Stimulated activated CD4-positive, alpha-beta T cell treated with anti-CD3 and anti-CD28 coated beads, Interleukin-12 subunit alpha, Interleukin-12 subunit beta, amount 100 ng/mL, for 4 hours (primary cell): ENCODE data around the gene FSTL4.
"Not testable (repeated sequence)": the region's sequence is repeated elsewhere in the genome, so short reads cannot be mapped to it uniquely, and the experiment has no call there.

Source experiments
- DNase-seq: peaks from one replicate; pipeline ENCODE4 v3.0.0-alpha.2; 2020

Gene FSTL4

DNA sequence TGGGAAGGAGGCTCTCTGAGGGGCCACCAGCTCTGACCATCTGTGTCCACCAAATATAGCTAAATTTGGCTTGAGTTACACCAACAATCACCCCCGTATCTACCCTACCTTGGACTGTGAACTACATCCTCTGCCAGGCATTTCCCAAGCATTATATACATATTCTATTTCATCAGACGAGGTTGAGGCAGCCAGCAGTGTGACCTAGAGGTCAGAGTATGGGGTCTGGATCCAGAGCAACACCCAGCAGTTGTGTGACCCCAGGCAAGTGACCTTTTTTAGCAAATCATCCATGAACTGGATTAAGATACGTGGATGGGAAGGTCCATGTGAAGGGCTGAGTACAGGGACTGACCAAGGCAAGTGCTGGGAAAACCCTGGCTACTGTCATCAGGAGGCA is 379.9 kb downstream of the FSTL4 start:
- no peak for DNase-seq

DNA sequence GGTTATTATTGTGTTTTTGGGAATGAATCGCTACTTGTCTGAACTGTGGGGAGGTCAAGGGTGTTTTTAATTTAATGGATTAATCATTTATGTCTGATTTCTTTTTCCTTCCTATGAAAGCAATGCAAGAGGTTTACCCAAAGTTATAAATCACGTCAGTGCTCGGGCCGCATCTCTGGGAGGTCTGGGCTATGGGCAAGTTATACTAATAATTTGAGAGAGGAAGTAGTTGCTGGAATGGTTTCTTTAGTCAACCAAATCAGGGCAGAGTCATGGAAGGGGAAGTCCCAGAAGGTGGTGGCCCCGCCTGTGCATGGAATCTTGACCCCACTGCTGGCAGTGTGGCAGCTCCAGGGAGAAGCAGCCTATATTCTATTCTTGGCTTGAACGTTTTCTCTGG is 380.3 kb downstream of the FSTL4 start:
- no peak for DNase-seq

DNA sequence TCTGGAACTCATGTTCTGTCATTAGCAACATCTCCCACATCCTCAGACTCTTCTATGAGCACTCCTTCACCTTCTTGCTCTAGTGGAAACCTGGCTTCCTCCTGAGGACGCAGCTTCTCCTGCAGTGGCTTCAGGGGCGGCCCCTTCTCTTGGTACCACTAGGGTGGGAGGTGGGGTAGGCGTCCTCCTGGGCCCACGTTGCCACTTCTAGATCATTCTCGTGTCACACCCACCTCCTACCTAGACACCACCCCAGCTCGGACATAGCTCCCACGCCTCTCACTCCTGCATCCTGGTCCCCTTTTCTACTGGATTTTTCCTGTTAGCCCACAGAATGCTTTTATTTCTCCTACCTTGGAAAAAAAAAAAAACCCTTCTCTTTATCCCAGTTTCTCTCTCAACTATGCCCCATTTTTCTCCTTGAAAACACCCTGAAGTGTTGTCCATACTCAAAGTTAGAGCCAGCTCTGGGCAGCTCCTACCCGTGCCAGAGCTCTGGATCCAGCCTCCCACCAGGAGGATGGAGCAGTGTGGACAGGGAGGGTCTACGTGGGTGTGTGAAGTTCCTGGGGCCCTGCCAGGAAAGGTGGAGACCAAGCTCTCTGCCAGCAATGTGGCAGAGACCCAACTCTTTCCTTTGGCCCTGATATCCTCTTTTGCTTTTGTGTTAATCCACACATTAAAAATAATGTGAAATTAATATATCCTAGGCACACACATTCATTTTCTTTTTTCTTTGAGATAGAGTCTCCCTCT is 381.3 kb downstream of the FSTL4 start:
- no peak for DNase-seq

DNA sequence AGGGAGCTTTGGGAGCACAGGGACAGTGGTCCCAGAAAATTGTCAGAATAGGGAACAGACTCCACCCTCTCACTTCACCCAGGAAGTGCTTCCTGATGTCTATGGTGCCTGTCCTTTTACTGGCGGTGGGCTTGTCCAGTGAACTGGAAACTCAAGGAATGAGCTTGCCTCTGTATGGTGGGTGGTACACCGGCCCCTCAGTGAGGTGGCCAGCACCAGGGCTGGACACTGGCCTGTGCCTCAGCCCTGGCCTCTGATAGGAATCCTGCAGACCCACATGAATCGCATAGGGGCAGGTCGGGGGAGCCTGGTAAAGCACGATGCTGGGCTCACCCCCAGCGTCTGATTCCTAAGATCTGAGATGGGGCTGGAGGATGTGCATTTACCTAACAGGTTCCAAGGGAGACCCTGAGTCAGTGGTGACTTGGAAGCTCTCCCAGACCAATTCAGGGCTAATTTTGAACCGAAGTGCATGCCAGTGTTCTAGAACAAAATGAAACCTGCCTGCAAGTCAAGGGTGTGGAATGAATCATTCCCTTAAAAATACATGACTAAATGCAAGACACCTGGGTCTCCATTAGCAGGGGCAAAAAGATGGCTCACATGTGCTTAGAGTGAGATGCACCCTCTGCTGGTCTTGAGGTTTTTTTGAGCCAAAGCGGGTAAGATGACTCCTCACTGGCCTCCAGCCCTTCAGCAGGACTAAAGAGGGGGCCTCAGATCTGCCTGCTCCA is 382.2 kb downstream of the FSTL4 start:
- no peak for DNase-seq

DNA sequence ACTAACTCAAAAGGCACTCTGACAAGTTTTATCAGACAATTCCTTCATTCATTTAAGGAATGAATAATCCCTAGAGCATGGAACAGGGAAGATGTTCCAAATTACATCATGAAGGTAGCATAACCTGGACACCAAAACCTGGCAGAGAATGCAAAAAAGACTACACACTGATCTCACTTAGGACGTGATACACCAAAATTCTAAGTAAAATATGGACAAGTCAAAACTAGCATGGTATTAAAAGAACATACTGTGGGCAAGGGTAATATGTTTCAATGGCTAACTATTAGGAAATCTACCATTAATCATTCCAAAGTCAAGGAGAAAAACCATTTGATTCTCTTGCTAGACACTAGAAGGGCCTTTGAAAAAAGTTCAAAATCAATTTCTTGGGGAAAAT is 384.0 kb downstream of the FSTL4 start:
- no peak for DNase-seq

DNA sequence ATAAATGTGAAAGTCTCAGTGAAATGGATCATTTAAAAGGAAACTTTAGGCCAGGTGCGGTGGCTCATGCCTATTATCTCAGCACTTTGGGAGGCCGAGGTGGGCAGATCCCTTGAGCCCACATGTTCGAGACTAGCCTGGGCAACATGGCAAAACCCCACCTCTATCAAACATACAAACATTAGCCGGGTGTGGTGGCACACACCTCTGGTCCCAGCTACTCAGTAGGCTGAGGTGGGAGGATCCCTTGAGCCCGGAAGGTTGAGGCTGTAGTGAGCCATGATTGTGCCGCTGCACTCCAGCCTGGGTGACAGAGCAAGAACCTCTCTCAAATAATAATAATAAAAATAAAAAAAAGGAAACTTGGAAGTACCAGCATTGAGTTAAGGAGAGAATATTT is 384.4 kb downstream of the FSTL4 start:
- DNase-seq = no peak

DNA sequence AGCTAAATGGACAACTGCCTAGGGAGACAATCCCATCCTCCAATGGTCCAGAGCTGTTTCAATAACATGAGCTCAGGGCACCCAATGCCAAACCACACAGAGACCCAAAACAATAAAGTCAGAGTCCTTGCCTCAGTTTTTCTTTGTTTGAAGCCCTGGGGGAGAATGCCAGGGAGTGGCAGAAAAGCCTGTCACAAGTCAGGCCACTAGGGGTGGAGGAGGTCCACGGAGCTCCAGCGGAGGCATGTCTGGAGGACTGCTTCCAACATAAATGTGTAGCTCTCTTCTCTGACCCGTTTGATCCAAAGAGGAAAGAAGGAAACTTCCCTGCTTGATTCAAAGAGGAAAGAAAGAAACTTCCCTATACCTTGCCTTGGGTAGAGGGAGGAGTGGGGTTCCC is 385.3 kb downstream of the FSTL4 start:
- DNase-seq = no peak

DNA sequence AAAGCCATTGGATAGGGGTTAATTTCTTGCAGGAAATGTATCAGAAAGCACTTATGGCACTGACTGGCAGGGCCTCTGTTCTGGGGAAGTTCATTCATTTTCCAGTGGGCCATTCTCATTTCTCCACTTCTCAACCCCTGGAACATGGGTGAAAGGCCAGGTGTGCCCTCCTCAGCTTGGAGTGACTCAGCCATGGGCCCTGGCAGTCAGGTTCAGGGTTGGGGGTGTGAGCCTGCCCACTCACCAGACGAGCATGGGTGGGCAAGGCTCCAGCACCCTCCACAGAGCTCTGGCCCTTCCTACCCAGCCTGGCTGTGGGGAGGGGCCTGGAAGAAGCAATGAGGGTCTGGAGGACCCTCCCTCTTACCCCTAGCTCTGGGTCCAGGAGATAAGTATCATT is 386.2 kb downstream of the FSTL4 start:
- DNase-seq = no peak

DNA sequence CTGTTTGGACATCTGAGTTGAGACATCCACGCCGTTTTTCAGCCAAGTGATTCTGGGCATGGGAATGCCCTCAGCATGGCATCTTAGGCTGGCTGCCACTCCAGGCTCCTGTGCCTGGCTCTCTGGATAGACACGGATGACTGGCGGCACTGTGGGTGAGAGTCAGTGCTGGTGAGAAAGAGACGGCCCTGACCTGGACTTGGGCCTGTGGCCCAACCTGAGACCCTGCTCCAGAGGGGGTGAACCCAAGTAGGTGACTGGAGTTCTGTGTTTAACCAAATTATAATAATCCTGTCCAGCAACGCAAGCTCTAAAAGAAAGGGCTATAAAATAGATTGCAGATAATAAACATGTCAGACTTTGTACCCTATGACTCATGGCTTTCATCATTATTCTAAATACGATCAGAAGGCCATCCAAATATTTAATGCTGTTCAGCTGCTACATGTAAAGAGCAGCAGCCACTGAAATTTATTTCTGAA is 386.6 kb downstream of the FSTL4 start:
- DNase-seq = no peak

DNA sequence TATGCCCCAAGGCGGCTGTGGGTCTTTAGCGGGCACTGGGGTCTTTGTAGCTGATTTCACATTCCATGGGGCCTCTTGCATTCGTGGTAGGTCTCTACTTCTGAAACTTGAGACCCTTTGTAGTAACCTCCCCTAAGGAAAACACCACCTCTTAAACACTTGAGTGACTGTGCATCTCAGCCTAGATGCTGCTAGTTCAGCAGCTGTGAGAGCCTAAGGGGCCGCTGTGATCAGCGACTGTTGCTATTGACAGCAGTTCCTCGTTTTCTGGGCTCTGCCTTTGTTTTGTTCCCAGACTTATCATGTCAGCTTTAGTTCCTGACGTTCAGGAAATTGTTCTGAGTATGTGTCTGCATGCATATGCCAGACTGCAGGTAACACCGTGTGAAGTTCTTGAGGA is 389.4 kb downstream of the FSTL4 start:
- no peak for DNase-seq

DNA sequence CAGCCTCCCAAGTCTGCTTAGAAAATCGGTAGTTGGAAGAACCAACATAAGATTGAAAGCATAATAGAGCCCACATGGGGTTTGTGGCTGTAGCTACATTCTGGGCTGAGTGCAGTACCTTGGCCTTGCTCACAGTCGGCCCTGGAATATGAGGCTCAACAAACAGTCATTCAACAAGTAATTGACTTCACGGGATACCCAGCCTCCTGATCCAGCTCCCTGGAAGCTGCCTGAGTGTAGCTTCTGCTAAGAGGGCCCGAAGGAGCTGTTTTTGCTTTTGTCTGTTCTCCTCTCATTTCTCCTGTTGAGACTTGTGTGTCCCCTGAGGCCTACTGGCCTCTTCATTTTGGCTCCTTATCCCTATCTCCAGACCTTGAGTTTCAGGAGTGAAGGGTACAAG is 389.8 kb downstream of the FSTL4 start:
- no peak for DNase-seq

DNA sequence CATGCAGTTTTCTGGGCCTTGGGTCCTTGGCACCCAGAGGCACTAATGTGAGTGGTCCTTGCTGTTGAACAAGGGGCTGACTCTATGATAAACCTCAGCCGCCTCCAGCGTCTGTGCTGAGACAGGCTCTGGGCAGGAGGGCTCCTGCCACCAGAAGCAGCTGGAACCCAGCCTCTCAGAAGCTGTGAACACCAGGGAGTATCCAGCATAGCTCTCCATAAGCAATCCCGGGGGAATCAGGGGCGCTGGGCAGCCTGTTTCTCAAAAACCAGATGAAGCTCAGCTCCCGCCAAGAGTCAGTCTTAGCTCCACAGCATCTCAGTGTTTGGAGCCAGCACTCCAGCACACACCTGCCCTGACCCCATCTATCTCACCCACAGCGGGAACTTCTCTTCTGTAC is 390.3 kb downstream of the FSTL4 start:
- DNase-seq = no peak

DNA sequence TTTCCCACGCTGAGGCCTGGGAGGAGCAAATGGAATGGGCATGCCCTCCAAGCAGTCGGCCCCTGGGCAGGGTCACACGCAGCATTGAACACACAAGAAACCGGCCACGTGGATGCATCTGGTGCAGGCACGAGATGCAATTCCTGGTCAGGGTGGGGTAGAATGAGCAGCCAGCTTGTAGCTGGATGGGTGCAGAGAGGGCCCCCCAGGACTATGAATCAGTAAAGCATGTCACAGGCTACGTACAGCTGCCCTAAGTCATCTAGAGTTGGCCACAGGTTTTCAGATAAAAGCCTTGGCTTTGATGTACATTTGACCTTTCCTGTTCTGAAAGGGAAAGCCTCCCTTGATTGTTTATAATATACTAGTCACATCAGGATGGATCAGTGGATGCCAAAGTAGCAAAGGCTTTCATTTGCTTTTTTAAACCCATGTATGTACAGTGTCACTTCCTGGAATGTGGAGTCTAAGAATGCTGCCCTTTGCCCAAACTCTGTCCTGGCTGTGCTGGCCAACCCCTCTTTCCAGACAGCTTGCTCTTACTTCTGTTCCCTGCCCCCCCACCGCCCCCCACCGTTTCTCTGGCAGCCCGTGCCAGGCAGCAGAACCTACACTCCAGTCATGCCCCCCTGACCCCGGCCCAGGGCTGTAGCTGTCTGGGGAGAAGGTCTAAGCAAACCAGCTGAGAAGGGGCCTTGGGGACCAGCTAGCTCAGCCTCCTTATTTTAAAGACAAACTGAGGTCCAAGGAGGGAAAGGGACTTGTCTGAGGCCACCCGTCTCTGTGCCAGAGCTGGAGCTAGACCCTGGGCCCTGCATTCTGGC is 391.3 kb downstream of the FSTL4 start:
- no peak for DNase-seq

DNA sequence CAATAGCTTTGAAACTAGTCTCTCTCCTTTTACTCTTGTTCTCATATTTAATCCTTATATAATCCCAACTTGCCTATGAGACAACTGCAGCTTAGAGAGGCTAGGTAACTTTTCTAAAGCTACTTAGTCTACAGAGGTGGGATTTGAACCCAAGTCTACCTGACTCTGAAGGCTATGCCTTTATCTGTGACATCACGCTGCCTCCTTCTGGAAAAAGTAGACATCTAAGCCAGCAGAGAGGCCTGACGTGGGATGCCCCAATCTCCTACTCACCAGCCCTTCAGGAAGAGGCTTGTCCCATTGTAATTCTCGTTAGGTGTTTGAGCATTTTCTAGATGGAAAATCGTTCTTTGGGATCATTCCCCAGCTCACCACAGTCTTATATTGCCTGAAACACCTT is 393.0 kb downstream of the FSTL4 start:
- DNase-seq = no peak

DNA sequence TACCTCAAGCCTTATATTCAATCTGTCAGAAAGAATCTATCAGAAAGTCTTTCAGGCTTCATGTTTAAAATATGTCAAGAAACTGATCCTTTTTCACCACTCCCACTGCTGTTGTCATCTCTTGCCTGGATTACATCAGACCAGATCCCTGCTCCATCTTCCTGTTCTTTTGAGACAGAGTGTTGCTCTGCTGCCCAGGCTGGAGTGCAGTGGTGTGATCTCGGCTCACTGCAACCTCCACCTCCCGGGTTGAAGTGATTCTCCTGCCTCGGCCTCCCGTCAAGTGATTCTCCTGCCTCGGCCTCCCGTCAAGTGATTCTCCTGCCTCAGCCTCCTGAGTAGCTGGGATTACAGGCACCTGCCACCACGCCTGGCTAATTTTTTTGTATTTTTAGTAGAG is 396.2 kb downstream of the FSTL4 start:
- DNase-seq = not testable (repeated sequence)

DNA sequence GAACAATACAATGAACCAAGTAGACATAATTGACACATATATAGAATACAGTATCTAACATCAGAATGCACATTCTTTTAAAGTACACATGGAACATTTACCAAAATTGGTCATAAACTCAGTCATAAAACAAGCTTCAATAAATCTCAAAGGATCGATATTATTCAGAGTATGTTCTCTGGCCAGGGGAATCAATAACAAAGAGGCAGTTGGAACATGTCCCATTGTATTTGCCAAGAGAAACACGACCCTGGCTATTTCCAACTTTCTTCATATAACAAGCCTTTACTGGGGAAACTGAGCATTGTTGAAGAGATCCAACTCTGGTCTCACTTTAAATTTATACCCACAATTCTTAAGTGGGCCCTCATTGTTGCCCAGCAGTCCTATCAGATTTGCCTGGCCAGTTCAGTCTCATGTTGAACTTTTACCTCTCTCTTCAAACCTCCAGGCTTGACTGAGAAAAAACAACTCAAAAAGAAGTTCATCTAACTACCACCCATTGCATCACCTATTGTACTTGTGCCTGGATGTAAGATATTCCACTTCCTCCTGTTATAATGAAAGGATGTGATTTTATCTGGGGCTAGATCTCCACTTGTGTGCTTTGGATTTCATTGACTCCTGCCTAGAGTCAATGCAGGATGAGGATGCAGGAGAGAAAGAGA is 398.1 kb downstream of the FSTL4 start:
- no peak for DNase-seq

DNA sequence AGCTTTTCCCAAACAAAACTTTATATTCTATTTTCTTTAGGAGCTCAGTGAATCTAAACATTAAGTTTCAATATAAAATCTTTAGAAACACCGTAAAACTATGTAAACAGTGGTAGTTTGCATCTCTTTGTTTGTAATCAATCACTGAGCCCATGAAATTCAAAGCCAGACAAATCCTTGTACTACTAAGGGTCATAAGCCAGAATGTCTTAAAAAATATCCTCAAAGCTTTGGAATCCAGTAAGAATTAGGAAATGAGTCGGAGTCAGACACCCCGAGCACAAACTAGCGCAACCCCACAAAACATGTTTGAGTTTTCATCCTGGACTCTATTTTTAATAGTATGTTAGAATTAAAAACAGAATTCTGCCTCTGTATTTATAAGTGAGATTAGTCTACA is 406.7 kb downstream of the FSTL4 start:
- DNase-seq = no peak

DNA sequence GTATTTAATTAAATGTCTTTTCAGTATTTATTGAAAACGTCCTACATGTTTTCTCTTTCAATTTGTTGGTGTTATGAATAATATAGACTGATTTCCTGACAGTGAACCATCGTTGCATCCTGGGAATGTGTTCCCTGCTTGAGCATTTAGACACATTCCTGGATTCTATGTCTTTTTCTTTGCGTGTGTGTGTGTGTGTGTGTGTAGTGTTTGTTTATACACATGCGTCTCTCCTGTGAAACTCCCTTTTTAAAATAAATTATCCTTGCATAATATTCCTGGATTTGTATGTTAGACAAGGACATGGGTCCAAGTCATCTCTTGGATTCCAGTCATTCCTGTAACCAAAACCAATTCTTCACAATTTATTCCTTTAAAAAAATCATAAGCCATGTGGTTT is 407.1 kb downstream of the FSTL4 start:
- DNase-seq = no peak

DNA sequence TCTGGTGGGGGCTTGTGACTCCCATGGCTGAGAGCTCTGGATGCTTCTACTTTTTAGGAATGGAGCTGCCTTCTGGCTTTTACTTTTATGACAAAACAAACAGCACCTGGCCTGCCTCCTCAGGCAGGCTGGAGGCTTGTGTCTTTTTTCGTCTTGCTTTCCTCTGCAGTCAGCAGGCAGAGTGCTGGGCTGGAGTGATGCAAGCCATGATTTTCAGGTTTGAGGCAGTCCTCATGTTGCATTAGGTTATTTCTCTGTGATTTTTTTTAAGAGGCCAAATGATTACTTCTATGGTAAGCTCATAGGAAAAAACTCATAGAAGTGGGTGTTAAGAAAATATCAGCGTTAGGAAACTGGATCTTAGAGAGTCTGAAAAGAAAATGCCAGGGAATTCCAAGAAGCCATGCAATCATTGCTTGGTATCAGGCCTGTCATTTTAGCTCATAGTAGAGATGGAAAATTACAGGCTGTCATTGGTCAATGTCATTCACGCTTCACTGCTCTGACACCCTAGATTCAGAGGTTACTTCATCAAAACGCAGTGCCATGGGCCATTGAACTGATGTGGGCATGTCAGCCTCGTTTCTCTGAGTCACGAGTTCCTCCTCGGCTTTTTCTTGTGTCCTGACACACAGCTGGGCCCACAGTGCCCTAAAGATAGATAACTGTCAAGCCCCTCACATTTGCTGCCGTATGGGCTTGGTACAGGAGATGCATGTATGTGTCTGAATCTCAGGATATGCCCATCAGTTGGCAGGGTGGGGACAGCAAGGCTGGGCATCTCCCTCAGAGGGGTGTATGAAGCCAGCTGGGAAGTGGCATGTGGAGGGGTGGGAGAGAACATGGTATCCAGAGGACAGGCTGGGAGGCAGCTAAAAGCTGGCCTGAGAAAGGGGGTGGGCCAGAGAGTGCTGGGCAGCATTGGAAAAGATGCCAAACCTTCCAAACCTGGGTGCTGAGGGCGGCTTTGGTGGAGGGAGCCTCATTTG is 408.7 kb downstream of the FSTL4 start:
- no peak for DNase-seq

DNA sequence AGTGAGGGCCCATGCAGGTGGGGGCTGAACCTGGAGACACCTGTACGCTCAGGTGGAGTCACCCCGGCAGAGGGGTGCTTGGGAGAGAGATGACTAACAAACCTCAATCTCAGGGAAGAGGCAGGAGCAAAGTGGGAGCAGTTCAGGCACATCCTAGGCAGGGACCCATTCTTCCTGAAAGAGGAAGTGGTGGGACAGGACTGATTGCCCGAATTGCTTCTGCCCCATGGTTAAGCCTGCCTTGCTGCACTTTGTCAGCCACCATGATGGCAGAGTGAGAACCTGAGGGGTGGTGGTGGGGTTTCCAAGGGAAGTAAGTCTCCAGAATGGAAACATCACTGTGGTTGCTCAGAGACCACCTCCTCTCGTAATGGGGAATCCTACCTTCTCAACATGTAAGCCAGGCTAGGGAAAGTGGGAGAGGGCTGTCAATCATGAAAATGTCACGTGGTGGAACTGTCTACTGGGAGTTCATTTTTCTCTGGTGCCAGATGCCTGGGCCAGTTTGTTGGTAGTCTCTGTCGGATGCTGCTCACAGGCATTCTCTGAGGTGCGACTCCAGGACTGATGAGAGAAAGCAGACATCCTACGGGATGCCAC is 410.2 kb downstream of the FSTL4 start:
- no peak for DNase-seq

DNA sequence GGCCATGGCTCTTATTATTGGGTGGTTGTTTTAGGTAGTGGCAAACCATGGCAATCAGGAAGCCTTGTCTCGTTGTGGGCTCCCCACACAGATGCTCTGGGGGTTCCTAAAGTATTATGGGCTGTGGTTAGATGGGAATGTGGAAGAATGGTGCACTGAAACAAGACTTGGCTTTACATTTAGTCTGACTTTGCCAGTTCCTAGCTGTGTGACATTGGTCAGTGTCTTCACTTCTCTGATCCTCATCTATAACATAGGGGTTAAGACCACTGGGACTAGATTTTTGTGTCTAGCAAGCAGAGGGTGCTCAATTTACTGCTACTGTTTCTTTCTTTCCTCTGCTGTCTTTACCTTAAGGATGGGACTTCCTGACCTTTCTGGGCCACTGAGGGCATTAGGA is 411.0 kb downstream of the FSTL4 start:
- no peak for DNase-seq
